Measurements from ENCODE around the gene SUN2. TPM values are rescaled to one million over a fixed set of nuclear protein-coding genes. Genes with fewer than 3 reads are reported as not detected.

Gene SUN2
- total RNA-seq, 4 donors from 2014 or later = 118 to 285 (median 175) TPM

DNA sequence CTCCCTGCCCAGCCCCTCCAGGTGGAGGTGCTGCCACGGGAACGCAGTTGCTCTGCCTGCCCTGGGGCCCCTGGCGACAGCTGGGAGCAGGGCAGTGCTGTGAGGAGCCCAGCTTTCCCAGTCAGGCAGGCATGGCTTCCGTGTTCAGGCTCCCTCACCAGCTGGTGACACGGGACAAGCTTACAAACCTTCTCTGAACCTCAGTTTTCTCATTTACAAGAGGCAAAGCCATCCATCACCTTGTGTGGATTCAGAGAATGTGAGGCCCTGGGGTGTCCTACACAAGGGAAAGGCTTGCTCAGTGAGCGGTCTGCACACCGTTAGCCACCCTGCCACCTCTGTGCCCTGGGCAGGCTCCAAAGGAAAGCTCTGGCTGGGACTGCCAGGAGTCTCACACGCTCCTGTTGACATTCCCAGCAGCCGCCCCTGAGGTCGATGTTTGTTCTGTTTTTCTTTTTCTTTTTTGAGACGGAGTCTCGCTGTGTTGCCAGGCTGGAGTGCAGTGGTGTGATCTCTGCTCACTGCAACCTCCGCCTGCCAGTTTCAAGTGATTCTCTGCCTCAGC lies 23.5 kb downstream of the SUN2 start:
- H3K9me3 ChIP-seq = no peaks in the 10 kb centered on the region
- H3K4me3 ChIP-seq = no peak overlapping the region
- TF ChIP-seq POLR2A (IDR thresholded peaks at IDR 0.05) = no peak
- intact Hi-C loops (cut with DNase I; ENCODE audit: low total_unique reads) = no loop called here
- H3K4me1 ChIP-seq = no peaks in the 10 kb centered on the region
- H3K27me3 ChIP-seq = no peaks in the 10 kb centered on the region
- H3K36me3 ChIP-seq = no peaks in the 10 kb centered on the region
- H3K27ac ChIP-seq = no peak overlapping the region
- DNase-seq = no peak

DNA sequence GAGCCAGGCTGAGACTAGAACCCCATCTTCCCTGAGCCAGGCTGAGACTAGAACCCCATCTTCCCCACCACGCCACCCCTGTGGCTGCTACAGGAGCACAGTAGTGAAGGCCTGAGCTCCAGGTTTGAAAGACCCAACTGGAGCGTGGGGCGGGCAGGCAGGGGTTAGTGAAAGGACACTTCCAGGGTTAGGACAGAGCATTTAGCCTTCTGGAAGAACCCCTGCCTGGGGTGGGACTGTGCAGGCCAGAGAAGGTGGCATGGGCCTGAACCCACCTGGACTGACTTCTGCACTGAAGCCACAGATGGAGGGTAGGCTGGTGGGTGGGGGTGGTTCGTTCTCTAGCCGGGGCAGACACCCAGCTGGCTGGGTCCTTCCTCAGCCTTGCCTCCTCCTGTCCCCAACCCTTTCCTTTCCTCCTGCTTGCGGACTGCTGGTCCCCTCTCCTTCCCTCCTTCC lies 24.1 kb downstream of the SUN2 start:
- Histone ChIP-seq H3K4me3 (no peak overlapping the region), H3K27ac (no peak overlapping the region), H3K9me3 (no peaks in the 10 kb centered on the region), H3K4me1 (no peaks in the 10 kb centered on the region), H3K27me3 (no peaks in the 10 kb centered on the region), H3K36me3 (no peaks in the 10 kb centered on the region)
- TF ChIP-seq, protein P1, sequence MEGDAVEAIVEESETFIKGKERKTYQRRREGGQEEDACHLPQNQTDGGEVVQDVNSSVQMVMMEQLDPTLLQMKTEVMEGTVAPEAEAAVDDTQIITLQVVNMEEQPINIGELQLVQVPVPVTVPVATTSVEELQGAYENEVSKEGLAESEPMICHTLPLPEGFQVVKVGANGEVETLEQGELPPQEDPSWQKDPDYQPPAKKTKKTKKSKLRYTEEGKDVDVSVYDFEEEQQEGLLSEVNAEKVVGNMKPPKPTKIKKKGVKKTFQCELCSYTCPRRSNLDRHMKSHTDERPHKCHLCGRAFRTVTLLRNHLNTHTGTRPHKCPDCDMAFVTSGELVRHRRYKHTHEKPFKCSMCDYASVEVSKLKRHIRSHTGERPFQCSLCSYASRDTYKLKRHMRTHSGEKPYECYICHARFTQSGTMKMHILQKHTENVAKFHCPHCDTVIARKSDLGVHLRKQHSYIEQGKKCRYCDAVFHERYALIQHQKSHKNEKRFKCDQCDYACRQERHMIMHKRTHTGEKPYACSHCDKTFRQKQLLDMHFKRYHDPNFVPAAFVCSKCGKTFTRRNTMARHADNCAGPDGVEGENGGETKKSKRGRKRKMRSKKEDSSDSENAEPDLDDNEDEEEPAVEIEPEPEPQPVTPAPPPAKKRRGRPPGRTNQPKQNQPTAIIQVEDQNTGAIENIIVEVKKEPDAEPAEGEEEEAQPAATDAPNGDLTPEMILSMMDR (IDR thresholded peaks at IDR 0.05) = no peak
- no peak for TF ChIP-seq POLR2A (IDR thresholded peaks at IDR 0.05)
- intact Hi-C loops (cut with DNase I; ENCODE audit: low total_unique reads) = no loop called here
- DNase-seq = no peak

DNA sequence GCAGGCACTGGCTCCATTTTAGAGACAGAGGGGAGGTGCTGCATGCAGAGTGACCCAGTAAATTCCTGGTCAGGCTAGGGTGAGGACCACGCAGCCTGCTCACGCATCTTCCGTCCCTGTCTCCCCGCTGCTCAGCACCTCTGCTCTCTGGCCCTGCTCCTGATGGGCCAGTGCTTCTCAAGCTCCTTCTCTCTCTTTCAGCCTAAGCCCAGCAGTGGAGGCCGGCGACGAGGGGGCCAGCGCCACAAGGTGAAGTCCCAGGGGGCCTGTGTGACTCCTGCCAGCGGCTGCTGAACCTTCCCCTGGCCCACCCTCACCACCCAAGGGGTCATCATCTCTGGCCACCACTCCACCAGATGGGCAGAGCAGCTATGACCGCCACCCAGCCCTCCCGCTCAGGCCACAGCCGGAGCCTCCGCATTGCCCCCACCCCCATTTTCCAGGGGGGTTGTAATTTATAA lies 25.4 kb downstream of the SUN2 start:
- intact Hi-C loops (cut with DNase I; ENCODE audit: low total_unique reads) = no loop called here
- H3K27me3 ChIP-seq = no peaks in the 10 kb centered on the region
- no peak for DNase-seq
- no peak overlapping the region for H3K27ac ChIP-seq
- TF ChIP-seq, protein P1 (IDR thresholded peaks at IDR 0.05) = no peak
- no peak for TF ChIP-seq POLR2A (IDR thresholded peaks at IDR 0.05)
- no peak overlapping the region for H3K4me3 ChIP-seq
- no peaks in the 10 kb centered on the region for H3K36me3 ChIP-seq
- no peaks in the 10 kb centered on the region for H3K4me1 ChIP-seq
- no peaks in the 10 kb centered on the region for H3K9me3 ChIP-seq

DNA sequence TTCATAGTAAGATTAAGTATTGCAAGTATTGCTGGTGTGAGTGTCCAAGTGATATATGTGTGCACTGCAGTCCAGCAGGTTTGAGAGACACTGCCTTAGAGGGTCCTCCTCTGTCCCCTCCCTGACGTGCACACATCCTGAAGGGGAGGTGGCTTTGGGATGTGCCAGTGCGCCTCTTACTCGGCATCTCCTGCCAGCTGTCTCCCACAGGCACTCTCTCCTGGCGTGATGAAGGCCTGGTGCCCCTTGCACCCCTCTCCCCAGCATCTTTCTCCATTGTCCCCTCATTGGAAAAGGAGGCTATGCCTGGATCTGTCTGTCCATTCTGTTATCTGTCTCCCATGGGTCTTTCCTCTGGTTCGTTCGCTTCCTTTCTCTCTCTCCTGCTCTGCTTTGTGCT lies 25.9 kb downstream of the SUN2 start:
- TF ChIP-seq POLR2A (IDR thresholded peaks at IDR 0.05) = no peak
- TF ChIP-seq, protein P1 (IDR thresholded peaks at IDR 0.05) = no peak
- H3K27me3 ChIP-seq = no peaks in the 10 kb centered on the region
- H3K9me3 ChIP-seq = no peaks in the 10 kb centered on the region
- H3K4me1 ChIP-seq = no peaks in the 10 kb centered on the region
- DNase-seq = no peak
- intact Hi-C loops (cut with DNase I; ENCODE audit: low total_unique reads) = no loop called here
- no peak overlapping the region for H3K27ac ChIP-seq
- H3K36me3 ChIP-seq = no peaks in the 10 kb centered on the region
- no peak overlapping the region for H3K4me3 ChIP-seq

DNA sequence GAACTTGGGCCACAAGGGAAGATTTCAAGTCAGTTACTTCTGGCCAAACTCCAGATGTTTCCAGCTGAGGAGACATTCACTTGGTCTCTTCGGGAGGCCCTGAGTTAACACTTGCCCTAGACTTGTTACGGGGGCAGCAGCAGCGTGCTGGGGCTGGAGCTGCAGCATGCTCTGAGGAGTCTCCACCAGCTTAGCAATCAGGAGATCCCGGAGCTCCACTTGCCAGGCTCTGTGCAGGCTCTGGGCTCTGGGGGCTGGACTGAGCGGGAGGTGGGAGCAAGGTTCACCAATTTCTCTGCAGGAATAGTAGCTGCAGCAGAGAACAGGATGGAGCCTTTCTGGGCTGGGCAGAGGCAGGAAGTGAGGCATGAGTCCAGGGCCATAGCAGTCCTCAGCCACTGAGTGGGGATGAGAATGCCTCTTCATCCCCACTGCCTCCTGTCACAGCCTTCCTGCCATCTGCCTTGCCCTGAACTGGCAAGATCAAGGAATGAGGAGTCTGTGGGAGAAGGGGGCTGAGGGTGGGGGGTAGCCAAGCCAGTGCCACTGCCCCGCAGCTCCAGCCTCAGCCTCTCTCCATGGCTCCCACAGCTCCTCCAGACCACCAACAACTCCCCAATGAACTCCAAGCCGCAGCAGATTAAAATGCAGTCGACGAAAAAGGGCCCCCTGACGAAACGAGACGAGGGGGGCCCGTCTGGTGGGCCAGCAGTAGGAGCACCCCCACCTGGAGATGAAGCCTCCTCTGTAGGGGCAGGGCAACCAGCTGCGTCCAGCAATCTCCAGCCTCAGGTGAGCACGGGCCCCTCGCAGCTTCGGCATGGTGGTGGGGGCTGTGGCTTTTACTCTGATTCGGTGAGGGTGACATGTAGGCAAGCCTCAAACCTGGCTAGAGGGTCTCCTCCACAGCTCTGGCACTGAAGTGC lies 26.7 kb downstream of the SUN2 start:
- TF ChIP-seq, protein P1 (IDR thresholded peaks at IDR 0.05) = no peak
- TF ChIP-seq POLR2A (IDR thresholded peaks at IDR 0.05) = no peak

More for the DNA sequence above, 26.7 kb downstream of the SUN2 start:
- H3K4me3 ChIP-seq = no peak overlapping the region
- no peak overlapping the region for H3K27ac ChIP-seq
- no peaks in the 10 kb centered on the region for H3K36me3 ChIP-seq
- H3K4me1 ChIP-seq = no peaks in the 10 kb centered on the region
- no peak for DNase-seq
- no peaks in the 10 kb centered on the region for H3K27me3 ChIP-seq
- intact Hi-C loops (cut with DNase I; ENCODE audit: low total_unique reads) = no loop called here
- no peaks in the 10 kb centered on the region for H3K9me3 ChIP-seq

All from uterus (tissue), 4 donors.